CD4-positive, alpha-beta T cell (primary cell): Measurements from ENCODE around the gene CASP10. TPM values are rescaled to one million over a fixed set of nuclear protein-coding genes. Genes with fewer than 3 reads are reported as not detected.
"Not testable (repeated sequence)": the region's sequence is repeated elsewhere in the genome, so short reads cannot be mapped to it uniquely, and the experiment has no call there.

Source experiments
- ATAC-seq: fragments of 200-7000 bp; cut with Tn5 transposase; one replicate; pipeline ENCODE4 v1.10.0; 2022; ENCODE audit warnings: mild to moderate bottlenecking; ENCODE audit not compliant: poor library complexity
- CTCF ChIA-PET: fragments of 350-600 bp; sonication (Branson Sonifier 250); formaldehyde crosslinking; loops from one replicate; lab custom pipeline; 2021; ENCODE audit warnings: antibody characterized with exemption, inconsistent platforms; lab: Charles Lee
- POLR2A ChIA-PET: fragments of 350-600 bp; sonication (Branson Sonifier 250); formaldehyde crosslinking; loops from one replicate; lab custom pipeline; 2021; ENCODE audit warnings: antibody characterized with exemption, inconsistent platforms; lab: Charles Lee
- DNase-seq, 14 experiments: peaks; one replicate each; pipeline ENCODE4 v3.0.0-alpha.2; 2013 to 2020; ENCODE audit warnings: mixed read lengths in 2 of 14
- H3K27ac ChIP-seq, 2 donors: one replicate each; pipeline versions ENCODE4 v1.5.1 to v1.7.0; 2013; ENCODE audit warnings: low read length in 2 of 2, low read depth in 1 of 2, mild to moderate bottlenecking in 1 of 2
- H3K27me3 ChIP-seq, 2 experiments: 1 replicate in 1 of 2; 2 replicates in 1 of 2; pipeline versions ENCODE4 v1.6.1 to v1.7.0; 2013; ENCODE audit warnings: low read length in 2 of 2, control low read depth in 1 of 2, mild to moderate bottlenecking in 1 of 2, moderate library complexity in 1 of 2; ENCODE audit not compliant: insufficient read depth in 2 of 2, control insufficient read depth in 1 of 2
- H3K36me3 ChIP-seq: one replicate; pipeline ENCODE4 v1.6.1; 2013; ENCODE audit warnings: low read length, control low read depth; ENCODE audit not compliant: insufficient read depth
- H3K4me1 ChIP-seq: one replicate; pipeline ENCODE4 v1.6.1; 2013; ENCODE audit warnings: low read length, control low read depth; ENCODE audit not compliant: insufficient read depth
- H3K4me3 ChIP-seq: one replicate; pipeline ENCODE4 v1.5.1; 2013; ENCODE audit warnings: mild to moderate bottlenecking, low read length, moderate library complexity
- H3K9me3 ChIP-seq, 2 experiments: 1 replicate in 1 of 2; 2 replicates in 1 of 2; pipeline versions ENCODE4 v1.6.1 to v1.7.0; 2013; ENCODE audit warnings: low read length in 2 of 2, mild to moderate bottlenecking in 2 of 2, control low read depth in 1 of 2, moderate library complexity in 1 of 2; ENCODE audit not compliant: control insufficient read depth in 1 of 2, insufficient read depth in 1 of 2
- H3K27ac Mint-ChIP-seq: one replicate; pipeline ENCODE4 v1.8.0; 2020; ENCODE audit warnings: mixed read lengths
- H3K27me3 Mint-ChIP-seq: one replicate; pipeline ENCODE4 v1.8.0; 2021; ENCODE audit warnings: mixed read lengths
- H3K36me3 Mint-ChIP-seq: one replicate; pipeline ENCODE4 v1.8.0; 2021; ENCODE audit warnings: low read depth, mixed read lengths
- H3K4me1 Mint-ChIP-seq: one replicate; pipeline ENCODE4 v1.8.0; 2021; ENCODE audit warnings: low read depth, mixed read lengths
- H3K4me3 Mint-ChIP-seq: one replicate; pipeline ENCODE4 v1.8.0; 2020; ENCODE audit warnings: mild to moderate bottlenecking, mixed read lengths
- H3K9me3 Mint-ChIP-seq: one replicate; pipeline ENCODE4 v1.8.0; 2020; ENCODE audit warnings: mixed read lengths
- CTCF ChIP-seq: fragments of 200-600 bp; IDR thresholded peaks from one replicate; pipeline ENCODE4 v1.8.0; 2022; ENCODE audit warnings: antibody characterized with exemption, mild to moderate bottlenecking
- intact Hi-C, 2 experiments: fragments of 100-400 bp; cut with DNase I in 1 of 2; cut with micrococcal nuclease in 1 of 2; formaldehyde crosslinking; loops; one replicate each; pipeline versions ENCODE4 v1.15.1 to v1.9.0; 2023 to 2025; cut with DNase I, micrococcal nuclease
- total RNA-seq, 174 experiments: library from RNA in 2 of 174; stranded (reverse) in 2 of 174; gene quantifications; one replicate each; pipeline ENCODE4 v1.2.3 and lab custom pipeline; 2021 to 2026

Gene CASP10
- total RNA-seq, 2 experiments from 2014 or later, result 12.6 to 13.7 TPM

GRCh38 chr2:201184248-201184647 is 1.3 kb downstream of the CASP10 start:
- peak overlapping the region; percentile 77 for H3K4me3 ChIP-seq

GRCh38 chr2:201185863-201186262 is 2.9 kb downstream of the CASP10 start:
- ATAC-seq (no peak), DNase-seq (peak in 1 of 14 experiments; percentile 13)
- Histone ChIP-seq H3K36me3 (peaks cover 35% of the 10 kb centered on the region), H3K4me3 (peak overlapping the region; percentile 77), H3K27me3 (no peaks in the 10 kb centered on the region), H3K9me3 (no peaks in the 10 kb centered on the region), H3K27ac (peak overlapping the region; percentile 41), H3K4me1 (peaks cover 57% of the 10 kb centered on the region)
- peak overlapping the region; percentile 91 for H3K27ac Mint-ChIP-seq
- CTCF ChIA-PET, result interaction anchor here (2.2 kb wide), 1 partner anchor 46 kb away, joined by 15 read pairs; no protein-coding TSS in a partner anchor
- POLR2A ChIA-PET, result interaction anchor here (0.6 to 2.4 kb wide), 3 partner anchors 8 to 46 kb away, joined by 3 to 8 read pairs (median 3); no protein-coding TSS in a partner anchor
- peaks cover 69% of the 10 kb centered on the region for H3K4me1 Mint-ChIP-seq
- peak overlapping the region; percentile 90 for H3K4me3 Mint-ChIP-seq
- intact Hi-C loops, result loop anchor here in 1 of 2 experiments (1.0 to 2.0 kb wide), 2 partner anchors 17 to 178 kb away; no protein-coding TSS in a partner anchor
- no peaks in the 10 kb centered on the region for H3K27me3 Mint-ChIP-seq
- no peak for TF ChIP-seq CTCF
- H3K9me3 Mint-ChIP-seq, result no peaks in the 10 kb centered on the region
- peaks cover 63% of the 10 kb centered on the region for H3K36me3 Mint-ChIP-seq

More at GRCh38 chr2:201184248-201184647, 1.3 kb downstream of the CASP10 start:
- H3K9me3 ChIP-seq, H3K27me3 Mint-ChIP-seq, H3K27me3 ChIP-seq, H3K9me3 Mint-ChIP-seq, ATAC-seq, DNase-seq: not testable (repeated sequence)
- H3K36me3 ChIP-seq, result peaks cover 26% of the 10 kb centered on the region
- H3K36me3 Mint-ChIP-seq, result peaks cover 49% of the 10 kb centered on the region
- H3K27ac Mint-ChIP-seq, result peak overlapping the region; percentile 91
- ChIA-PET POLR2A (interaction anchor here (1.1 to 3.3 kb wide), 5 partner anchors 8 to 66 kb away, joined by 3 to 120 read pairs (median 17); no protein-coding TSS in a partner anchor), CTCF (interaction anchor here (1.1 to 2.7 kb wide), 4 partner anchors 9 to 67 kb away, joined by 3 to 105 read pairs (median 28); no protein-coding TSS in a partner anchor)
- peaks cover 55% of the 10 kb centered on the region for H3K4me1 Mint-ChIP-seq
- peak overlapping the region; percentile 27 to 50 for H3K27ac ChIP-seq
- peaks cover 51% of the 10 kb centered on the region for H3K4me1 ChIP-seq
- intact Hi-C loops, result loop anchor here (5.0 kb wide), 3 partner anchors 88 to 993 kb away; no protein-coding TSS in a partner anchor
- peak overlapping the region; percentile 90 for H3K4me3 Mint-ChIP-seq

GRCh38 chr2:201186982-201187381 is 4.0 kb downstream of the CASP10 start:
- Mint-ChIP-seq H3K4me3 (peak overlapping the region; percentile 90), H3K9me3 (no peaks in the 10 kb centered on the region), H3K36me3 (peaks cover 73% of the 10 kb centered on the region), H3K27me3 (no peaks in the 10 kb centered on the region), H3K4me1 (peaks cover 80% of the 10 kb centered on the region), H3K27ac (peak overlapping the region; percentile 91)
- ATAC-seq, result no peak
- peaks cover 35% of the 10 kb centered on the region for H3K36me3 ChIP-seq
- POLR2A ChIA-PET, result interaction anchor here (2.4 kb wide), 1 partner anchor 45 kb away, joined by 8 read pairs; no protein-coding TSS in a partner anchor
- intact Hi-C loops, result loop anchor here in 1 of 2 experiments (2.0 kb wide), 1 partner anchor 16 kb away; no protein-coding TSS in a partner anchor
- H3K9me3 ChIP-seq, result no peaks in the 10 kb centered on the region
- TF ChIP-seq CTCF, result no peak
- no peak for DNase-seq
- H3K27ac ChIP-seq, result peak overlapping the region in 1 of 2 donors; percentile 41
- H3K4me1 ChIP-seq, result peaks cover 67% of the 10 kb centered on the region
- CTCF ChIA-PET, result interaction anchor here (2.2 kb wide), 1 partner anchor 45 kb away, joined by 15 read pairs; no protein-coding TSS in a partner anchor
- H3K4me3 ChIP-seq, result no peak overlapping the region
- H3K27me3 ChIP-seq, result no peaks in the 10 kb centered on the region
